Fibroblast of skin of back (primary cell): ENCODE measurements around the gene ANKS1B.

Experiments used
- DNase-seq: peaks from one replicate; pipeline ENCODE4 v3.0.0-alpha.2; 2013

The ANKS1B gene

DNA sequence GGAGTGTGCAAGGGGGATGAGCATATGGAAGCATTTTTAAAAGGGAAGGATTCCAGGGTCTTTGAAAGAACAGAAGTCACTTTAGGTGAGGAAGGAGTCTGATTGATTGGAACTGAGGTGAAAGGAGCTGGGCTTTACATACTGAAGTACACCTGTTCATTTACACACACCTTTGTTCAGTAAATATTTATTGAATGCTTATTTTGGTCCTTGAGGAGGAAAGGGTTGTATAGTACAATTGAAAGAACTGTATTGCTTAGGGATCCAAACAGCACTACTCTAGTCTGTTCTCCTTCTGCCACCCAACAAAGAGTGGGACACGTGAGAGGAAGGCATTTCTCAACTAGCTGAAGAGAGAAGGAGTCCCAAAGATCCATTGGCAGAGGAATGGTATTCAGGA is 1275.7 kb downstream of the ANKS1B start:
- DNase-seq: no peak

- no peak for DNase-seq
These were observed 1283.6 kb downstream of the ANKS1B start for GRCh38 chr12:98701166-98701565.

GRCh38 chr12:98699586-98699985 is 1285.2 kb downstream of the ANKS1B start:
- DNase-seq: peak; percentile 4

GRCh38 chr12:98698603-98699463 is 1285.9 kb downstream of the ANKS1B start:
- DNase-seq: peak; percentile 38

DNA sequence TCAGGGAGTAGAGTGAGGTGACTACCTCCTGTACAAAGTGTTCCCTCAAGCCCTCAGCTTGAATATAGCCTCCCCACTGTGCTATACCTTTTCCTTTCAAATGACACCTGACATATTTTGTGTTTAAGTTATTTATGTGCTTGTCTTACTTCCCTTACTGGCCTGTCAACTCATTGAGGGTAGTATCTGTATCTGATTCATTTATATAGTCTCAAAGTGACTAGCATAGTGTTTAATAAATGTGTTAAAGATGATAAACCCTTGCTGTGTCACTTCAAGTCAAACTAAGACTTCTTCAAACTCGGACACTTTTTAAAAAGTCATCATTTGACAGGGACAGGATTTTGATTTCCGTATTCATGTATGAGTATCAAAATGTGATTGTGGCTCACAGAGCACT is 1287.5 kb downstream of the ANKS1B start:
- DNase-seq: no peak

- DNase-seq: no peak
These were observed 1288.6 kb downstream of the ANKS1B start for GRCh38 chr12:98696036-98696646.

DNA sequence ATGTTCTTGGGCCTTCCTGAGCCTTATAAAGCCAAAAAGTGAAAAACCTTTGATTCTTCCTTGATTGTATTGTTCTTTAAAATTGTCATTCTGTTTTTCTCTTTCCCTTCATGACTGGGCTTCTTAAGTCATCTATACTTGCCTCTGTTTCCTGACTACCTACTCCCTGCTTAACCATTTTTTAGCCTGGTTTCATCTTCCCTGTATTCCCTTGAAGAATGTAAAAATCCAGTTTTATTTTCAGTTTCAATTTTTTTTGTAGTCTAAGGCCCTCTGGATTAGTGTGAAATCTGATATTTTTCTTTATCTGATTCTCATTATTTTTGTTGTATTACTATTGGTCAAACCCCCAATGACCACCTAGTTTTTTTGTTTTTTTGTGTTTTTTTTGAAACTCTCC is 1293.4 kb downstream of the ANKS1B start:
- no peak for DNase-seq

- no peak for DNase-seq
These were observed 1298.1 kb downstream of the ANKS1B start for GRCh38 chr12:98686603-98687002.
